AG04449 (cell line): ENCODE results near the gene ETV6.

Experiments used
- CTCF ChIA-PET: fragments of 350-600 bp; formaldehyde crosslinking; extraction: SDS; loops from one replicate; lab custom pipeline; 2021; ENCODE audit warnings: antibody characterized with exemption; lab: Yijun Ruan, JAX
- POLR2A ChIA-PET: fragments of 400-600, 350-600 bp; formaldehyde crosslinking; extraction: SDS; loops from one replicate; lab custom pipeline; 2020; ENCODE audit warnings: antibody characterized with exemption, inconsistent platforms; lab: Yijun Ruan, JAX
- DNase-seq: peaks from one replicate; pipeline ENCODE4 v3.0.0-alpha.2; 2010; ENCODE audit warnings: low read depth, low spot score
- H3K4me3 ChIP-seq: 2 replicates; pipeline ENCODE4 v1.5.1; 2011; ENCODE audit warnings: low read depth, mild to moderate bottlenecking, control low read depth, low read length
- TF ChIP-seq, protein P1 (sequence below): IDR thresholded peaks from one replicate; pipeline ENCODE4 v1.5.1; 2011; ENCODE audit warnings: mild to moderate bottlenecking, moderate library complexity, low read length, control low read depth, inconsistent platforms; ENCODE audit not compliant: insufficient read depth; ENCODE audit errors: missing control alignments

ETV6 gene

DNA sequence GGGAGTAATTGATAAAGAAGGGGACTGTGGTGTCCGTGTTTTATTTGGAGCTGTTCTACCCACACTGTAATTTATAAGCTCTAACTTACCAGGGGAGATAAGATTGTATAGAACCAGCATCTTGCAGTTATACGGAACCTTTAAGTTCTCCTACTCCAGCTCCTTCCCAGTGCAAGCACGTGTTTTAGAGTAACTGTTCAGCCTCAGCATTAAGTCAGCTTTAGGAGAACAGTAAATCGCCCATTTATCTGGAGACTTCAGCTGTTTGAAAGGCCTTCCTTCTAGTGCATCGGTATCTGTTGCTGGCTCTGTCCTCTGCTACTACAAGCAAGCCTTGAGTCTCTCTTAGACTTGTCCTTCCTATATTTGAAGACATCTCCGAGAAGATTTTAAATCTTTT lies 95.6 kb downstream of the ETV6 start:
- no peak for DNase-seq
- CTCF ChIA-PET: interaction anchor here (1.0 to 1.8 kb wide), 5 partner anchors 10 to 288 kb away, joined by 3 to 8 read pairs (median 4); no protein-coding TSS in a partner anchor
- H3K4me3 ChIP-seq: no peak overlapping the region
- TF ChIP-seq, protein P1, sequence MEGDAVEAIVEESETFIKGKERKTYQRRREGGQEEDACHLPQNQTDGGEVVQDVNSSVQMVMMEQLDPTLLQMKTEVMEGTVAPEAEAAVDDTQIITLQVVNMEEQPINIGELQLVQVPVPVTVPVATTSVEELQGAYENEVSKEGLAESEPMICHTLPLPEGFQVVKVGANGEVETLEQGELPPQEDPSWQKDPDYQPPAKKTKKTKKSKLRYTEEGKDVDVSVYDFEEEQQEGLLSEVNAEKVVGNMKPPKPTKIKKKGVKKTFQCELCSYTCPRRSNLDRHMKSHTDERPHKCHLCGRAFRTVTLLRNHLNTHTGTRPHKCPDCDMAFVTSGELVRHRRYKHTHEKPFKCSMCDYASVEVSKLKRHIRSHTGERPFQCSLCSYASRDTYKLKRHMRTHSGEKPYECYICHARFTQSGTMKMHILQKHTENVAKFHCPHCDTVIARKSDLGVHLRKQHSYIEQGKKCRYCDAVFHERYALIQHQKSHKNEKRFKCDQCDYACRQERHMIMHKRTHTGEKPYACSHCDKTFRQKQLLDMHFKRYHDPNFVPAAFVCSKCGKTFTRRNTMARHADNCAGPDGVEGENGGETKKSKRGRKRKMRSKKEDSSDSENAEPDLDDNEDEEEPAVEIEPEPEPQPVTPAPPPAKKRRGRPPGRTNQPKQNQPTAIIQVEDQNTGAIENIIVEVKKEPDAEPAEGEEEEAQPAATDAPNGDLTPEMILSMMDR: no peak
- POLR2A ChIA-PET: no interaction called here

- CTCF ChIA-PET: interaction anchor here (1.0 kb wide), 1 partner anchor 287 kb away, joined by 4 read pairs; no protein-coding TSS in a partner anchor
- no peak overlapping the region for H3K4me3 ChIP-seq
These were observed 96.7 kb downstream of the ETV6 start for GRCh38 chr12:11746024-11746771.

GRCh38 chr12:11746940-11747716 lies 97.7 kb downstream of the ETV6 start:
- CTCF ChIA-PET: interaction anchor here (0.9 kb wide), 1 partner anchor 166 kb away, joined by 3 read pairs; no protein-coding TSS in a partner anchor
- POLR2A ChIA-PET: no interaction called here
- H3K4me3 ChIP-seq: no peak overlapping the region
- DNase-seq: no peak
- TF ChIP-seq, protein P1: no peak

More at GRCh38 chr12:11746024-11746771, 96.7 kb downstream of the ETV6 start:
- DNase-seq: no peak
- TF ChIP-seq, protein P1: no peak
- POLR2A ChIA-PET: interaction anchor here (1.3 kb wide), 1 partner anchor 17 kb away, joined by 5 read pairs; no protein-coding TSS in a partner anchor

DNA sequence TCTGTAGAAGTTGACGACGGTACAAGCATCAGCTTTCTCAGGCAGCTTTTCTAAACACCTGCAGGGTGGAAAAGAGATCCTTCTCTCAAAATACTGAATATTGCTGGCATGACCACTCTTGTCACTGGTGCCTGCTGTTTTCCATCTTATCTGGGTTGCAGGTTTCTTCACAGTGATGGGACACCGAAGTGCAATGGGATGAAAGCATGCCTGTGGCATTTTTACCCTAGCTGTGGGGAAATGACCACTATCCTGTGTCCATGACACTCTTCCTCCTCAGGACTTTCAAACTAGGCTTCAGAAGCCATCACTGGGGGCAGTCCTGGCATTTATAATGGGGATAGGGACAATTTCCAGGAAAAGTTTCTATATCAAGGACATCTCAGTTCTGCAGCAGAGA lies 98.5 kb downstream of the ETV6 start:
- TF ChIP-seq, protein P1: no peak
- CTCF ChIA-PET: interaction anchor here (0.8 to 0.9 kb wide), 2 partner anchors 14 to 167 kb away, joined by 3 to 4 read pairs; no protein-coding TSS in a partner anchor
- DNase-seq: no peak
- H3K4me3 ChIP-seq: no peak overlapping the region
- POLR2A ChIA-PET: no interaction called here

DNA sequence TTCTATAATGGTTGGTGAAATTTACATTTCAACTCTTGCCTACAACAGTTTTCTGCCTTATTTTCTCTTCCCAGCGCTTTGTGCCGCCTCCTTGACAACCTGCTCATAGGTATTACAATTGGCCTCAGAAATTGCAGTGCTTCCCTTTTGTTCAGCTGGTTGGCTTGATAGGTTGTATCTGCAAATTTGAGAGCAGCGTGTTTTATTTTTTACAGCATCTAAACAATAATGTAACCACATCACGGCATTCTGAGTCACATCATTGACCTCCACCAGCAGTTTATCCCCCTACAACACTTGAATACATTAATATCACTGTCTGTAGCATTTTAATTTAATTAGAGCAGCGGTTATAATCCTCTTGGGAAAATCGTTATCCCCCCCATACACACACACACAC lies 99.4 kb downstream of the ETV6 start:
- ChIA-PET POLR2A (no interaction called here), CTCF (interaction anchor here (0.9 to 1.5 kb wide), 2 partner anchors 15 to 22 kb away, joined by 3 to 4 read pairs; no protein-coding TSS in a partner anchor)
- no peak overlapping the region for H3K4me3 ChIP-seq
- DNase-seq: no peak
- TF ChIP-seq, protein P1: no peak
